GM19467 (cell line): ENCODE data around the gene PHGDH.

ENCODE experiments used
- ATAC-seq: cut with Tn5 transposase; IDR thresholded peaks from one replicate; pipeline ENCODE4 v1.9.1; 2021; ENCODE audit warnings: mild to moderate bottlenecking, moderate library complexity; ENCODE audit not compliant: unreplicated experiment

The PHGDH gene

GRCh38 chr1:119711804-119712341 lies at the start of gene PHGDH:
Gene PHGDH (plus strand): TSS chr1:119711934. CDS start chr1:119712023, 89 bp downstream.
- ATAC-seq, result peak; percentile 79

- ATAC-seq, result peak; percentile 39
These were observed 49.7 kb upstream of the PHGDH start for GRCh38 chr1:119662034-119662437.

GRCh38 chr1:119664067-119664466 lies 47.7 kb upstream of the PHGDH start:
- no peak for ATAC-seq

GRCh38 chr1:119667173-119667572 lies 44.6 kb upstream of the PHGDH start:
- no peak for ATAC-seq

- ATAC-seq, result no peak
These were observed 40.8 kb upstream of the PHGDH start for GRCh38 chr1:119670898-119671297.

GRCh38 chr1:119673171-119673940 lies 38.4 kb upstream of the PHGDH start:
- no peak for ATAC-seq

- ATAC-seq, result no peak
These were observed 37.6 kb upstream of the PHGDH start for GRCh38 chr1:119674111-119674526.

- peak; percentile 53 for ATAC-seq
These were observed 36.9 kb upstream of the PHGDH start for GRCh38 chr1:119674835-119675289.

GRCh38 chr1:119675349-119676345 lies 36.1 kb upstream of the PHGDH start:
- ATAC-seq, result peak; percentile 57

- ATAC-seq, result no peak
These were observed 35.0 kb upstream of the PHGDH start for GRCh38 chr1:119676571-119677206.

GRCh38 chr1:119679223-119679622 lies 32.5 kb upstream of the PHGDH start:
- no peak for ATAC-seq

- ATAC-seq, result no peak
These were observed 31.5 kb upstream of the PHGDH start for GRCh38 chr1:119680193-119680592.

GRCh38 chr1:119680723-119681122 lies 31.0 kb upstream of the PHGDH start:
- ATAC-seq, result no peak

GRCh38 chr1:119681560-119681959 lies 30.2 kb upstream of the PHGDH start:
- ATAC-seq, result no peak

- no peak for ATAC-seq
These were observed 29.6 kb upstream of the PHGDH start for GRCh38 chr1:119682141-119682540.

- ATAC-seq, result no peak
These were observed 27.8 kb upstream of the PHGDH start for GRCh38 chr1:119683893-119684292.

GRCh38 chr1:119686661-119687060 lies 25.1 kb upstream of the PHGDH start:
- ATAC-seq, result no peak

GRCh38 chr1:119687434-119688079 lies 24.2 kb upstream of the PHGDH start:
- no peak for ATAC-seq

GRCh38 chr1:119688810-119689209 lies 22.9 kb upstream of the PHGDH start:
- ATAC-seq, result no peak

GRCh38 chr1:119689511-119689910 lies 22.2 kb upstream of the PHGDH start:
- no peak for ATAC-seq
